ENCODE data around the gene C9orf72. TPM values are rescaled to one million over a fixed set of nuclear protein-coding genes. Genes with fewer than 3 reads are reported as not detected.

The C9orf72 gene
- total RNA-seq, 1 donor from 2014 or later, result 17.1 TPM

- Histone ChIP-seq H3K9me3 (no peaks in the 10 kb centered on the region), H3K4me3 (no peak overlapping the region), H3K36me3 (no peaks in the 10 kb centered on the region), H3K27ac (peak overlapping the region in 1 of 2 donors; percentile 23), H3K4me1 (no peaks in the 10 kb centered on the region), H3K27me3 (no peaks in the 10 kb centered on the region)
- no peak for TF ChIP-seq CTCF (IDR thresholded peaks at IDR 0.05)
- intact Hi-C loops (cut with DNase I), result no loop called here
- no peak for DNase-seq (ENCODE audit: low spot score in 2 of 2)
These were observed 26.0 kb upstream of the C9orf72 start for GRCh38 chr9:27599102-27599869.

DNA sequence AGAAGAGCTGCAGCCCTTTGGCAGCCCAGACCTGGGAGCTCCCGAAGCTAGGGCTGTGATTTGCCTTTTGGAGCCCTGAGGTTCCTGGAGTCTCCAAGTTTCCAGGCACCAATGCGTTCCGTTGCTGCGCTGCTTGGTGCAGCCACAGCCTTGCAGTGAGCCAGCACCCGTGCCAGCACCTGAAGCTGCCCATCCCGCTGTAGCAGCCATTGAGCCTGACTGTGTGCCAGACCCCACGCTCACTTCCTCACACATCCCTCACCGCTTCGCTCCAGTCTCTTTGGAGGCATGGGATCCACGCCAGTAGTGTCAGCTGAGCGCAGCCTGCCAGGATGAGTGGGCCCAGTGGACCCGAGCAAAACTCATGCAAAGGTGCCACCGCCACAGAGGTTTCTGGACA, 22.5 kb upstream of the C9orf72 start:
- H3K4me1 ChIP-seq, result no peaks in the 10 kb centered on the region
- intact Hi-C loops (cut with DNase I), result no loop called here
- H3K27me3 ChIP-seq, result no peaks in the 10 kb centered on the region
- no peak for TF ChIP-seq CTCF (IDR thresholded peaks at IDR 0.05)
- no peak for DNase-seq (ENCODE audit: low spot score in 2 of 2)
- H3K27ac ChIP-seq, result no peak overlapping the region
- no peak overlapping the region for H3K4me3 ChIP-seq
- H3K9me3 ChIP-seq, result no peaks in the 10 kb centered on the region
- H3K36me3 ChIP-seq, result no peaks in the 10 kb centered on the region

DNA sequence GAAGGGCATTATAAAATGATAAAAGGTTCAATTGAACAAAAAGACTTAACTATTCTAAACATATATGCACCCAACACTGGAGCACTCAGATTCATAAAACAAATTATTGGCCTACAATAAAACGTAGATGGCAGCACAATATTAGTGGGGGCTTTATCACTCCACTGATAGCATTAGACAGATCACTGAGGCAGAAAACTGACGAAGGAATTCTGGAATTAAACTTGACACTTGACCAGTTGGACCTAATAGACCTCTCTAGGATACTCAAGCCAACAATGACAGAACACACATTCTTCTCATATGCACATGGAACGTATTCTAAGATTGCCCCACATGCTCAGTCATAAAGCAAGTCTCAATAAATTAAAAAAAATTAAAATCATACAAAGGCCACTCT, 18.4 kb upstream of the C9orf72 start:
- Histone ChIP-seq H3K27ac (no peak overlapping the region), H3K4me3 (no peak overlapping the region), H3K4me1 (no peaks in the 10 kb centered on the region), H3K36me3 (no peaks in the 10 kb centered on the region), H3K9me3 (no peaks in the 10 kb centered on the region), H3K27me3 (no peaks in the 10 kb centered on the region)
- no peak for TF ChIP-seq CTCF (IDR thresholded peaks at IDR 0.05)
- intact Hi-C loops (cut with DNase I), result no loop called here
- no peak for DNase-seq (ENCODE audit: low spot score in 2 of 2)

DNA sequence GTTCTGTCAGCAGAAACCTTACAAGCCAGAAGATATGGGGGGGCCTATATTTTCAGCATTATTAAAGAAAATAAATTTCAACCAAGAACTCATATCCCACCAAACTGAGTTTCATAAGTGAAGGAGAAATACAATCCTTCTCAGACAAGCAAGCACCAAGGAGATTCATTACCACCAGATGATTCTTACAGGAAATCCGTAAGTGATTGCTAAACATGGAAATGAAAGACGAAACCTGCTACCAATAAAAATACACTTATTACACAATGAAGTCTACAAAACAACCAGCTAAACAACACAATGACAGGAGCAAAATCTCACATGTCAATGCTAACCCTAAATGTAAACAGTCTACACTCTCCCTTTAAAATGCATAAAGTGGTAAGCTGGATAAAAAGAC, 17.8 kb upstream of the C9orf72 start:
- H3K4me1 ChIP-seq, result no peaks in the 10 kb centered on the region
- no peaks in the 10 kb centered on the region for H3K9me3 ChIP-seq
- no peak for TF ChIP-seq CTCF (IDR thresholded peaks at IDR 0.05)
- DNase-seq (ENCODE audit: low spot score in 2 of 2), result no peak
- H3K36me3 ChIP-seq, result no peaks in the 10 kb centered on the region
- H3K4me3 ChIP-seq, result no peak overlapping the region
- no peaks in the 10 kb centered on the region for H3K27me3 ChIP-seq
- intact Hi-C loops (cut with DNase I), result no loop called here
- no peak overlapping the region for H3K27ac ChIP-seq

- intact Hi-C loops (cut with DNase I), result no loop called here
- no peaks in the 10 kb centered on the region for H3K27me3 ChIP-seq
- H3K27ac ChIP-seq, result no peak overlapping the region
- TF ChIP-seq CTCF (IDR thresholded peaks at IDR 0.05), result no peak
- no peak for DNase-seq (ENCODE audit: low spot score in 2 of 2)
- no peaks in the 10 kb centered on the region for H3K9me3 ChIP-seq
- no peak overlapping the region for H3K4me3 ChIP-seq
- H3K36me3 ChIP-seq, result no peaks in the 10 kb centered on the region
- H3K4me1 ChIP-seq, result no peaks in the 10 kb centered on the region
These were observed 17.4 kb upstream of the C9orf72 start for GRCh38 chr9:27590651-27591050.

DNA sequence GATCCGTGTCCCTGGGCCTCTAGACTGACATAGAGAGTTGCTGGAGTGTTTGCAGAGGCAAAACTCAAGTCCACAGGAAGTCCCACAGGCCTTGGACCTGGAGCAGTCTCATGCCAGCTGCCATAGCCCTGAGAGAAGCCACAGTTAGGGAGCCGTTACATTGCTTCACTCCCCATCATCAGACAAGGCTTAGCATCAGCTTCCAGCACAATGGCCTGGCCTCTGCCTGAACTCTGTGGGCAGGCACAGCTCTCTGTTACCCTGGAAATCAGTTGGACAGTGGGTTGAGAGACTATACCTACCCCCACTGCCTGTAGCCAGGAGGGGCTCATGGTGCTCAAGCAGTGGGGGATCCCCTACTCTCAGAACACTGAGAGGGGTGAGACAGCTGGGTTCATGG, 16.2 kb upstream of the C9orf72 start:
- intact Hi-C loops (cut with DNase I), result no loop called here

More for the DNA sequence above, 16.2 kb upstream of the C9orf72 start:
- TF ChIP-seq CTCF (IDR thresholded peaks at IDR 0.05), result no peak
- H3K4me3 ChIP-seq, result no peak overlapping the region
- no peaks in the 10 kb centered on the region for H3K4me1 ChIP-seq
- no peak for DNase-seq (ENCODE audit: low spot score in 2 of 2)
- no peak overlapping the region for H3K27ac ChIP-seq
- H3K36me3 ChIP-seq, result no peaks in the 10 kb centered on the region
- H3K9me3 ChIP-seq, result no peaks in the 10 kb centered on the region
- no peaks in the 10 kb centered on the region for H3K27me3 ChIP-seq
